HG03432 (cell line): ENCODE measurements around the gene ACACA.
"Not testable (repeated sequence)": the region's sequence is repeated elsewhere in the genome, so short reads cannot be mapped to it uniquely, and the experiment has no call there.

Experiments used
- ATAC-seq: cut with Tn5 transposase; IDR thresholded peaks from one replicate; pipeline ENCODE4 v1.9.1; 2021; ENCODE audit warnings: mild to moderate bottlenecking, moderate library complexity; ENCODE audit not compliant: unreplicated experiment

ACACA gene

GRCh38 chr17:37081287-37081686 lies 325.3 kb downstream of the ACACA start:
- no peak for ATAC-seq

DNA sequence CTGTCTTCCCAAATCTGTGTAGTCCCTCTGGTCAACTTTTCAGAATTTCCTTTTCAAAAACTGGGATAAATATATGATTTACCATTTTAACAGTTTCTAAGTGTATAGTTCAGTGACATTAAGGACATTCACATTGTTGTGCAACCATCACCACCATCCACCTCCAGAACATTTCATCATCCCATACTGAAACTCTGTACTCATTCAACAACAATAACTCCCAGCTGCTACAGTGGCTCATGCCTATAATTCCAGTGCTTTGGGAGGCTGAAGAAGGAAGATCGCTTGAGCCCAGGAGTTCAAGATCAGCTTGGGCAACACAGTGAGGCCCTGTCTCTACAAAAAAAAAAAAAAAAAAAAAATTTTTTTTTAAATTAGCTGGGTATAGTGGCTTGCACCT lies 326.9 kb downstream of the ACACA start:
- ATAC-seq, result no peak

GRCh38 chr17:37079065-37079708 lies 327.4 kb downstream of the ACACA start:
- no peak for ATAC-seq

GRCh38 chr17:37073464-37073863 lies 333.2 kb downstream of the ACACA start:
- ATAC-seq, result not testable (repeated sequence)

GRCh38 chr17:37069087-37069486 lies 337.5 kb downstream of the ACACA start:
- ATAC-seq, result no peak

GRCh38 chr17:37068266-37068665 lies 338.4 kb downstream of the ACACA start:
- no peak for ATAC-seq

GRCh38 chr17:37067555-37068111 lies 339.0 kb downstream of the ACACA start:
- no peak for ATAC-seq

- ATAC-seq, result no peak
These were observed 340.0 kb downstream of the ACACA start for GRCh38 chr17:37066322-37067255.

GRCh38 chr17:37065486-37066321 lies 340.9 kb downstream of the ACACA start:
- ATAC-seq, result no peak

DNA sequence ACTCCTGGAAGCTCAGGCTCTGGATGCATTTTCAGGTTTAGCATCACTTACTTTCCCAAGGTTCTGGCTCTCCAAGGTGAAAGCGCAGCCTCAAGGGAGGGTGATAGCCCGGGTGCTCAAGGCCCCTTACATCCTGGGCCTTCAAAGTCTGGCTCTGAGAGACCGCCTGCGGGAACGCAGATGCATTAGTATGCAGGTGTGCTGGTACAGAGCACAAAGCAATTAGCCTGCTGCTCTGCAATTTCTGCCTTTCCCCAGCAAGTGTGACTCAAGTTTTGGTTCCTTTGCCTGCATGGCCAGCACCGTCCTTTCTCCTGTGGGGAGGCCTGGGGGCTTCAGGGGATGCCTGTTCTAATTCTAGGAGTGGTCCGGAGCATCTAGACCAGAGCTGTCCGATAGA lies 341.7 kb downstream of the ACACA start:
- no peak for ATAC-seq

GRCh38 chr17:37064206-37064605 lies 342.4 kb downstream of the ACACA start:
- ATAC-seq, result no peak

- ATAC-seq, result no peak
These were observed 344.6 kb downstream of the ACACA start for GRCh38 chr17:37062021-37062420.

DNA sequence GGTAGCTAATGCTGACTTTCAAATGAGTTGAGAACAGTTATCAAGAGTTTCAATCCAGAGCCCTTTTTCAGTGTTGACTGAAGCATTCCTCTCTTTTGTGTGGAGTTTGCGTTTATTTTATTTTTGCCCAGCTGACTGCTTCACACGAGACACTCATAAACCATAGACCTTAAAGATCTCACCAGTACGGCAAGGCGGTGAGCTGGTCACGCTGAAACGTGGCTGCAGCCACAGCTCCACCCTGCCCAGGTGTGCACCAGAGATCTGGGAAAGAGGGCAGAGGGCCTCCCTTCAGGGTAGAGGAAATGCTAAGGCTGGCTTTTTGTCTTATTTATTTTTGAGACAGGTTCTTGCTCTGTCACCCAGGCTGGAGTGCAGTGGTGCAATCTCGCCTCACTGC lies 345.7 kb downstream of the ACACA start:
- no peak for ATAC-seq

DNA sequence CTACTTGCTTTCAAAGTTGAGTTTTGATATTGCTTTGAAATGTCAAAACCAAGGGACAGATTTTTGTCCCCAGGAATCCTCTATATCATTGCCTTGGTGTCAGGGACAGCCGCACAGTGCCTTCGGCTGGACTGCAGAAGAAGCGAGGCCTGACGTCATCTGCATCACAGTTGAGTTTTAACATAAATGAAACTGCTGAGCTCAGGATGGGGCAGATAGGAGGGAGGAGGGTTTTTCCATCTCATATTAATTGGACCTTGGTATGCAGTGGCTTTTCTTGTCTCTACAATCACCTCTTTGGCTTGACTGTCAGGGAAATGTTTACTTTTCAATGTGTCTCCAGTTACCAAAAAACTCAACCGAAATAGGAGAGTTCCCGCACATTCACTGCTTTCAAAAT lies 346.5 kb downstream of the ACACA start:
- no peak for ATAC-seq

DNA sequence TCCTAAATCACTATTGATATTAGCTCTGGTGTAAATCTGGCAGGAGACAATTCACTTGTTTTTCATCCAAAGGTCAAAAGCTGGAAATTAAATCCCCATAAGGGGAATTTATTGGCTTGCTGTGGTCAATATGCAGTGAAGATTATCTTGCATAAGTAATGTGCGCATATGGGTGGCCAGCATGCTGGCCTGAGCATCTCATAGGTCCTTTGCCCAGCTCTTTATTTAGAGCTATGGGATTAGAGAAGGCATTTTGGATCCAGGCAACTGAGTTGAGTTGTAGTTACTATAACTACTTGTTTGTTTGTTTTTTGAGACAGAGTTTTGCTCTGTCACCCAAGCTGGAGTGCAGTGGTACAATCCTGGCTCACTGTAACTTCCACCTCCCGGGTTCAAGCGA lies 347.1 kb downstream of the ACACA start:
- no peak for ATAC-seq

DNA sequence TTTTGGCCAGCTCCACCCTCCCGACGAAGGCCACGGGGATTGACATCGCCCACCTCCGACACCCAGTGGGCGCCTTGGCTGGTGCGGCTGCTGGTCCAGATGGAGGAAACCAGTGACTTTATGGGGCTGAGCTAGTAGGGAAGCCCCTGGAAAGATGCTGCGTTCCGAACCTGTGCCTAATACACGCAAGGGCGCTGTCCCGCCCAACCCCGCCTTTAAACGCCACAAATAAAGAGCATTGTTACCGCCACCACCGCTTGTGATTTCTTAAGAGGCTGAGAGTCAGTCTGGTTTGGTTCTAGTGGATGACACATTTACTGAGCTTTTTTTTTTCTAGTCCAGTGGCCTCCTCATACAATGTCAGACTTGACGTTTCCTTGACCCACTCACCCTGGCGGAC lies 350.0 kb downstream of the ACACA start:
- no peak for ATAC-seq

DNA sequence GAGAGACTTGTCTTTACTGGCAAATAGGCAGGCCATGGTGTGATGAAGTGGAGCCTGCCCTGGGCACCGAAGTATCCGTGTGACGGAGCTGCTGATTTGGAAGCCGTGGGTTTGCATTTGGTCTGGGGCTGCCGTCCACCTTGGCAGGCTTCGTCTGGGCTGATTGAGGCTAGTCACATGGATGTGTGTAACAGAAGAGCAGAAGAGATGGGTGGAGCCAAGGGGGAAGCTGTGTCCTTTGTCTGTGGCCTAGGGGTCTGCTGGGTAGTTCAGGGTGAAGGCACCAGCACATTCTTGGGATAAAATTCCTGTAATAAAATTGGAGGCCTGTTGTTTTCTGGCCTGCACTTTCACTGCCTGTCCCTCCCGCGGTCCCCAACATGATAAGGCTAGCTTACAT lies 351.7 kb downstream of the ACACA start:
- ATAC-seq, result no peak

- ATAC-seq, result no peak
These were observed 354.2 kb downstream of the ACACA start for GRCh38 chr17:37052450-37052849.

DNA sequence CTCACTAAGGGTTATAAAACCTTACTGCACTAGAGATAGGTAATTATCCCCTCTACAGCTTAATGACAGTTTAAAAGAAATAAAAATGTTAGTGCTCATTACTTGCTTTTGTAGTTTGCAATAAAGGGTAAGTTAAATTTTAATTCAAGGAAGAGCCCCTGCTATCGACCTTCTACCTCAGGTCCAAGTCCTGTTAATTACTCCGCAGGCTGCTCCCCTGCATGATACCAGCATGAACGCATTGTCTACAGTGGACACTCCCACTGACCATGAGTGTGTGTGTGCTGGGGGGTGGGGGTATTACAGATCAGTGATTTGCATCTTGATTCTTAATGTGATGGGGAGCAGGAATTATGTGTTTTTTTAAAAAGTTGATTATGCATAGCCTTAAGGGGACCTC lies 354.8 kb downstream of the ACACA start:
- no peak for ATAC-seq

DNA sequence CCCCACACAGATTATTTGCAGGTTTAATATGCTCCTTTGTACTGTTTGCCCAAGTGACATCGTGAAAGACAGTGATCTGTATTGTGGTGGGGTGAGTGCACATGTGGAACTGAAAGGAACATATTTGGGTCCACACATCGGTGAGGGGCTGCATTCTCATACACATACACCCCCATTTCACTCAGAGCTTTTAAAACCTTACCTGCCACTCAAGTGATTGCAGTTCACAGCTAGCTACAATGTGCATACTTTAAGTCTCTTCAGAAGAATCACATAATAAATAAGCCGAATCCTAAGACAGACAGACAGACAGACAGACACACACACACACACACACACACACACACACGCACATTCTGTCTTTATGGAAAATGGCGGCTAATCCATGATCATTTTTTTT lies 355.3 kb downstream of the ACACA start:
- ATAC-seq, result no peak

DNA sequence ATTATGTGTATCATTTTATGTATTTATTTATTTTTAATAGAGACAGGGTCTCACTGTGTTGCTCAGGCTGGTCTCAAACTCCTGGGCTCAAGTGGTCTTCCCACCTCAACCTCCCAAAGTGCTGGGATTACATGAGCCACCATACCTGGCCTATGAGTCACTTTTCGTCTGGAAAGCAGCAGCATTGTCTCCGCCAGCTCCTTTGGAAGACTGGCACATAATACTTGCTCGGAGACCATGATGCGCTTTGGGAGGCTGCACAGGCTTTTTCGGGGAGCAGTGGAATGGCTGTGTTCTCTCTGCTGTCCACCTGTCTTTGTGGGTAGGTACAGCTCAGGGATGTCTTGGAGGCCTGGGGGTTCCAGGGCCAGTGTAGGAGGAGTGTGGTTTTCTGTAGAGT lies 355.7 kb downstream of the ACACA start:
- no peak for ATAC-seq
